GM18498 (cell line): ENCODE data around the gene MYO1H.
"Not testable (repeated sequence)": the region's sequence is repeated elsewhere in the genome, so short reads cannot be mapped to it uniquely, and the experiment has no call there.

Source experiments
- ATAC-seq: cut with Tn5 transposase; IDR thresholded peaks from one replicate; pipeline ENCODE4 v1.9.1; 2021; ENCODE audit warnings: mild to moderate bottlenecking, moderate library complexity; ENCODE audit not compliant: unreplicated experiment

Gene MYO1H

GRCh38 chr12:109347589-109347988 lies at the start of gene MYO1H:
Gene MYO1H (plus strand): TSS chr12:109347900. CDS start chr12:109347961, 61 bp downstream.
- no peak for ATAC-seq

- ATAC-seq, result no peak
These were observed 47.9 kb upstream of the MYO1H start for GRCh38 chr12:109299849-109300248.

- ATAC-seq, result no peak
These were observed 46.0 kb upstream of the MYO1H start for GRCh38 chr12:109301643-109302168.

GRCh38 chr12:109302358-109302757 lies 45.3 kb upstream of the MYO1H start:
- no peak for ATAC-seq

- no peak for ATAC-seq
These were observed 44.9 kb upstream of the MYO1H start for GRCh38 chr12:109302770-109303169.

GRCh38 chr12:109304485-109304884 lies 43.2 kb upstream of the MYO1H start:
- no peak for ATAC-seq

- no peak for ATAC-seq
These were observed 42.2 kb upstream of the MYO1H start for GRCh38 chr12:109305547-109305946.

GRCh38 chr12:109307051-109307450 lies 40.6 kb upstream of the MYO1H start:
- ATAC-seq, result no peak

GRCh38 chr12:109308534-109309380 lies 38.9 kb upstream of the MYO1H start, which contains the start of gene FOXN4:
Gene FOXN4 (minus strand): TSS chr12:109309284. CDS start chr12:109308321, 963 bp downstream.
- ATAC-seq, result no peak

- ATAC-seq, result no peak
These were observed 38.1 kb upstream of the MYO1H start for GRCh38 chr12:109309381-109310246.

- ATAC-seq, result no peak
These were observed 37.2 kb upstream of the MYO1H start for GRCh38 chr12:109310247-109311125.

GRCh38 chr12:109321294-109321693 lies 26.4 kb upstream of the MYO1H start:
- ATAC-seq, result not testable (repeated sequence)

GRCh38 chr12:109329003-109329402 lies 18.7 kb upstream of the MYO1H start:
- ATAC-seq, result no peak

GRCh38 chr12:109329686-109330085 lies 18.0 kb upstream of the MYO1H start:
- ATAC-seq, result no peak

- no peak for ATAC-seq
These were observed 17.1 kb upstream of the MYO1H start for GRCh38 chr12:109330282-109331230.

- no peak for ATAC-seq
These were observed 16.3 kb upstream of the MYO1H start for GRCh38 chr12:109331301-109331952.

GRCh38 chr12:109334887-109335286 lies 12.8 kb upstream of the MYO1H start:
- no peak for ATAC-seq

- no peak for ATAC-seq
These were observed 11.1 kb upstream of the MYO1H start for GRCh38 chr12:109336593-109336992.

GRCh38 chr12:109343677-109344076 lies 4.0 kb upstream of the MYO1H start:
- ATAC-seq, result no peak
